Activated CD4-positive, CD25-positive, alpha-beta regulatory T cell treated with anti-CD3 and anti-CD28 coated beads, Interleukin-2, amount 50 U/mL, for 16 hours (primary cell): ENCODE measurements around the gene PPFIA4.

ENCODE experiments used
- DNase-seq: peaks from one replicate; pipeline ENCODE4 v3.0.0-alpha.2; 2020; ENCODE audit warnings: low read depth, low spot score

The PPFIA4 gene

DNA sequence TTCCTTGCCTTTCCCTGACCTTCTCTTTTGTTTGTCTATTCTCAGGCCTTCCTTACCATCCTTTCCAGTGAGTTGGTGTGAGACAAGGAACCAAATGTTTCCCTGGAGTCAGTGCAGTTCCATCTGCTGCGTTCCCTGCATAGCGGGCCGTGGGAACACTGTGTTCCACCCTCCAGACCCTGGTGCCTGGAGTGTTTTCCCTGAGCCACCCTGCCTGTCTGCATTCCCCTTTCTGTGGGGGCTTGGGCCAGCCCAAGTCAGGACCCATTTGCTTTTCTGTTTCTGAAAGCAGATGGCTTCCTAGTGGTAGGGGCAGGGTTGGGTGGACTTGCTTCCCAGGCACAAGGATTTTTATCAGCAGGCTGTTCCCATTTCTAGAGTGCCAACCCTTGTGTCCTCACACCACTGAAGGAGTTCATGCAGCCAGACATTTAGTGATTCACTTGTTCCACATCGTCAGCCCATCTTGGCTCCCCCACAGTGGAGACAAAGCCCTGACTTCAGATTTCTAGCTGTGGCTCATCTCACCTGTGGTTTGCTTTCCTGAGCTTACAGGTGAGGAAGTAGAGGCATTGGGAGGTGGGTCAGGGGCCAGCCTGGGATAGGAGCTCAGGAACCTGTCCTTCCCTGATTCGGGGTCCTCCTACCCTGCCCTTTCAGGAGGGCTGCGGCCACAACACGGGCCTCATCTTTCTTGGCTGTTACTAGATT, 73.7 kb downstream of the PPFIA4 start:
- no peak for DNase-seq

DNA sequence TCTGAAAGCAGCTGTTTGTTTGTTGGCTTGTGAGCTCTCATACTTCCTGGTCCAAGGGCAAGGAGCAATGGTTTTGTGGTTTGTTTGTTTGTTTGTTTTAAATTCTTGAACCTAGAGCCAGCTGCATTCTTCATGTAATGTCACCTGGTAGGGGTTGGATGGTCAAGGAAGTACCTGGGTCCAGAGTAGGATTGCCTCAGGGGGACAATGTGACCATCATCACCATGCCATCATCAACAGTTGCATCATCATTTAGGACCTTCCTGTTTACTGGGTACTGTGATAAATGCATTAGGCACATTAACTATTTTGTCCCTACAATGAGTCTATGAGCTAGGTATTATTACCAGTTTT, 74.2 kb downstream of the PPFIA4 start:
- DNase-seq: no peak

DNA sequence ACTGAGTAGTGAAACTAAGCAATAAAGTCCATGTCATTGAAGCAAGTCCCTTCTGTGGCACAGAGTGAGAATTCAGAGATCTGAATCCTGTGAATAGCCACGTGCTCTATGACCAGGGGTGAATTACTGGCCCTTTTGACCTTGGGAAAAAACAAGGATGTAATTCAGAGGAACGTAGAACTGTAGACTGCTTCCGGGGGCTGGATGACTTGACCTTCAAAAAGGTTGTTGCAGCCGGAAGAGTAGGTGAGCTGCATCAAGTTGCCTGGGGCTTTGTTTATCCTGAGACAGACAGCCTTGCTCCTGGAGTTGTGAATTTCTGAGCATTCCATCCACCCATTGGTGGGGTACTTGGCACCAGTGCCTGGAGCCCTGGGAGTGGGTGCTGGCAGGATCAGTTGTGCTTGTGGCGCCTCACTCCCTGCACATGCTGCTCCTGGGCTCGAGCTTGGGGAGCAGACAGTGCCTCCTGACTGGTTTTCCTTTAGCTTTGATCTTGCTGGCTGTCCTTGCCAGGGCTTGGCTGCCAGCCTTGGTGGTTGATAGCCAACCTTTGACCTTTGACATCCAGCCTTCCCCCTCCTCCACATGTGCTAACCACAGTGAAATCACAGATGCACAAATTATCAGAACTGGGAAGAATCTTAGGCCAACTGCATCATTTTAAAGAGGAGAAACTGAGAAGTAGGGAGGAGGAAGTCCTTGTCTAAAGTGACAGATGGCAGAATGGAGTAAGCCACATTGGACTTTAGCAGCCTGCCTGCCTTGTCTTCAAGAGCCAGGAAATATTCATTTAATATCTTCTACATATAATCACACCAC, 75.7 kb downstream of the PPFIA4 start:
- DNase-seq: no peak

DNA sequence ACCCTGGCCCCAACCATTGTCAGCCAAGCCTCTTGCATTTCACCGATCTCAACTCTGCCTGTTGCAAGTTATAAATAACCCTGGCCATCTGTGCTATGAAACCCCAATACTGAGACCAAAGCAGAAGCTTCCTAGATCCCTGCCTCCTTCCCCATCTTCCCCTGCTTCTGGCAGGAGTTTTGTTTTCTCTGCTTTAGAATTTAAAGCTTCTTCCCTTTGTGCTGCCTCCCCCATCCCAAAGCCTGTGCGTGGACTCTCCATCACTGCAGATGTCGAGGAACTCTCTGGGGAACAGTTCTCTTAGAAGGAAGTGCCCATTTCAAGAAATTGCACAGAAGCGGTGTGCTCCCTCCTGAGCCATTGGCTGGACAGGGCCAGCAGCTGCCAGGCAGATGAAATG, 76.9 kb downstream of the PPFIA4 start:
- DNase-seq: no peak

DNA sequence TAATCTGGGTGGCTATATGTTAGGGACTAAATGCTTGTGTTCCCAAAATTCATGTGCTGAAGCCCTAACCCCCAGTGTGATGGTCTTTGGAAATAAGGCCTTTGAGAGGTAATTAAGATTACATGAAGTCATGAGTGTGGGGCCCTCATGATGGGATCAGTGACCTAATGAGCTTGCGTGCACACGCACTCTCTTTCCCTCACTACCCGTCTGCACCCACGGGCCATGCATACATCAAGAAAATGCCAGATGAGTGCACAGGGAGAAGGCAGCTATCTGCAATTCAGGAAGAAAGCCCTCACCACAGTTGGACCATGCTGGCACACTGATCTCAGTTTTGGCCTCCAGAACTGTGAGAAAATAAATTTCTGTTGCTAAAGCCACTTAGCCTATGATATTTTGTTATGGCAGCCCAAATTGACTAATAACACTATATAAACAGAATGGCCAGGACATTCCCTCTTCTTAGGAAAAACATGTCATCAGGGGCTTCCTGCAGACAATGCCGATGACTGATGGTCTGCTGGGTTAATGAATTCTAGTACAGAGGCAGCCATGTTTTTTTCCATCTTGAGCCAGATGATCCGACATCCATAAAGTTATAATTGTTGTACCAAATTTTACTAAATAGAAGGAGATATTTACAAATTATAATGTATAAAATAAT, 77.7 kb downstream of the PPFIA4 start:
- no peak for DNase-seq

DNA sequence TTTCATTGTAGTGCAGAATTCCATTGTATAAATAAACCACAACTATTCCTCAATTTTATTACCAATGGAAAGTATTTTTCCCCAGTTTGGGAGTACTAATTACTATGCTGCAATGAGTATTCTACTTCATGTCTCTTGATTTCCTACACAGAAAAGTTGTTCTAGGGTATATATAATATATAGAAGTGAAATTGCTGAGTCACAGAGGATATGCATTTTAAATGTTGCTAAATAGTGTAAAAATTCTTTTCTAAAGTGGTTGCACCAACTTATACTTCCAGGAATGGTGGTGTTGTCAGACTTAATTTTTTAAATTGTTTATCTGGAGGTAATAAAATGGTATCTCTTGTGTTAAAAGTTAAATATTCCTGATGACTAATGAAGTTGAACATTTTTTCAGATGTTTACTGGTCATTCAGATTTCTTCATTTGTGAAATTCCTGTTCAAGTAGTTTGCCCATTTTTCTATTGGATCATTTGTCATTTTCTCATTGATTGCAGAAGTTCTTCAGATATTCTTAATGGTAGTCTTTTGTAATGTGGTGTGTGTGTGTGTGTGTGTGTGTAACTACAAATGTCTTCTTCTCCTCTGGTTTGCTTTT, 78.6 kb downstream of the PPFIA4 start:
- DNase-seq: no peak

DNA sequence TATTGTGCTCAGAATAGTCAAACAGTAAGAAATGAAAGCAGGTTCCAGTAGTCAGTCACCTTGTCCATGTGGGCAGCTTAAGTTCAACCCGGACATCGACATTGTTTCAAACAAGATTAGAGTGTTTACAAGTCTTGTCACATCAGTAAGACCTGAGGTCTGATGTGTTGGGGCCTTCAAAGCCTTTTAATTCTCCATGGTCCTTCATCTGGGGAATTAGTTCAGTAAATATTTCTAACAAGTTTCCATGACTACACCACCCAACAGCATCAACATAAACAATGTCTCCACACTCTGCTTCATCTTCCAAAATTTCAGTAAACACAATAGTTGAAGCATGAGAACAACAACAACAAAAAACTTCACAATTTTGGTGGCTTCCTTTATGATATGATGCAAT, 86.2 kb downstream of the PPFIA4 start:
- DNase-seq: no peak

DNA sequence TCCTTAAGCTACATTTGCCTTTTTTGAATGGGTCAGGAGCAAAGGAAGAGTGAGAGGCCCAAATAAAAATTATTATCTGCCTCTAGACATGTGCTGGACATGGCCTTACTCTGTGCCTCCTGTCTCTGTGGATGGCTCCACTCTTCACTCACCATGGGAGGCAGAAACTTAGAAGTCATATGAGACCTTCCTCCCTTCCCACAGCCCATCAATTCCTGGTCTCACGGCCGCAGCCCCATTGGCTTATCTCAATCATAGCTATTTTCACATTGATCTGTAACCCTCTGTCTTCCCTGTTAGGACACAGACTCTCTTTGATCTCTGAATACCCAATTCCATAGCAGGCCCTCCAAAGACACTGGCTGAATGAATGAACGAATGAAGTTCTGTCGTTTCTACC, 87.0 kb downstream of the PPFIA4 start:
- DNase-seq: no peak

DNA sequence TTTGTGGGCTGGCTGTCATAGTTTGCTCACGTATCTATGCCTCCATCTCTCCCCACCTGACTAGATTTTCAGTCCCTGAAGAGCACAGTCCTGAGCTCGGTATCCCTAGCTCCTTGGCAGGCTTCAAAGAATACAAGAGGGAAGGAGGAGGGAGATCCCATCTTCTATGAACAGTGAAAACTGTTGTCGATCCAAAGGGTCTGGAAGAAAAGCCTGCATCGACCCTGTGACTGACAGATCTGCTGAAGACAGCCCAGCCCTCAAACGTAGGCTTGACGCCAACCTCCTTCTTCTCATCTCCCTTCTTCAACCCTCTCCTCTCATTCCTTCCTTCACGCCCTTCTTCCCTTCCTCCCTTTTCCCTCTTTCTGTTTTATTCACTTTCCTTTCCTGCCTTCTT, 87.9 kb downstream of the PPFIA4 start:
- DNase-seq: no peak

DNA sequence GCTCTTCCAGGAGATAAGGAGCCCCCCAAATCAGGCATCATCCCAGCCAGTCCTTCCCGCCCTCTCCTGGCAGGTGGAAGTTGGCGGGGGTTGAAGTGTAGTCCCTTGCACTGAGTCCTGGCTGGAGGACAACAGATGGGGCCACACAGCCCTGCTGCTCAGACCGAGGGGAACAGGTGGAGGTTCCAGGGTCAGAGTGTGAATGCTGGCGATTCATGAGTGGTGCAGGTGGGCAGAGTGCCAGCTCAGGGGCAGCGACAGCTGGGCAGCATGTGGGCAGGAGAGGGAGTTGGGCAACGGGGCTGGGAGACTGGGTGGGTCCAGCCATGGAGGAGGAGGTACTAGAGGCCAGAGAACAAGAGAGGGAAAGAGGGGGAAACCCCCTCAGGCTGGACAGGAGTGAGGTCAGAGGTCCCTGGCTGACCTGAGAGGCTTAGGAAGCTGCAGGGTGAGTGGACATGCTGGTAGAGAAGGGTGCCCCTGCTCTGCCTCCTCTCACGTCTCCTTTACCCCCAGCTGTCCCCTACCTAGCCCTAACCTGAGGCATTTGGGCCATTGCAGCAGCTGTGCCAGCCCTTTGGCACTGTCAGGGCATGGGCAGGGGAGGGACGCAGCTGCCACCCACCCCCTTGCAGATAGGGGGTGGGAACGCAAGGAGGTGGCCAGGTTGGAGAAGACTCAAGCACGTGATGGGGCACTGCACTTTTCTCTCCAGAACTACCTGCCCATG, 90.0 kb downstream of the PPFIA4 start:
- DNase-seq: no peak

DNA sequence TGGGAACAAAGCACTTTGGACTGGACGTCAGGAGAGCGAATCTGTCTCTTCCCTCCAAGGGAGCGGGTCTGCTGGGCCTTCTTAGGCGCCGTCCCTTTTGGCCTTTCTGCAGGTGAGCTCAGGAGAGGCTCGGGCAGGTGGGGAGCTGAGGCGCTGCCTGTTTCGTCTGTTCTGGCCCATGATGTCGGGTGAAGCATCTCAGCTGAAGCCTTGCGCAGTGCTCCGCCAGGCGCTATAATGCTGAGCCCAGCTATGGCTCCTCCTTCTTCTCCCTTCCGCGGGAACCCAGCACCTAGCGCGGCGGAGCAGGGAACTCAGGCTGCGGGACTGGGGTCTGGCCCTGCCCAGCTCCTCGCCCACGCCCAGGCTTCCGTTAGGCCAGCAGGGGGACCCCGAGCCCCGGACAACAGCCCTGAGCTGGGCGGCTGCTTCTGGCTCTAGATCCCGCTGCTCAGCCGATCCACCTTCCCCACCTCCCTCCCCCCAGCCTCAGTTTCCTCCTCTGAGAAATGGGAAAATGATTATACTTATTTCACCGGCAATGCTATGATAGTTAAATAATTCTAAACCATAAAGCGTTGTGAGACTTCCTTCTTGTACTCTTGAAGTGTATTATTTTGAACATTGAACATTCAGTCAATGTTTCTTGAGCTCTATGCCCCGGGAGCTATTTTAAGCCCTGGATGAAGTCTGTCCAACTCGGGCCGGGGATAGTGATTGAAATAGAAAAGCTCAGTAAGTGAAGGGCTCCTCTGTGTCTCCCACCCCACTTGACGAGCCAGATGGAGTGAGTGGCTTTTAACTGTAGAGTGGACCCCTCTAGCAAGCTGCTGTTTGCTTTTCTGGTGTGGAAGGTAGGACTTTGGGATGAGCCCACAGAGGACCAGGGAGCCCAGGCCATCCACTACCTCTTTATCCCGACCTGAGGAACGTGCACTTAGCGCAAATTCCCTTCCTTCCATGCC, 91.6 kb downstream of the PPFIA4 start:
- no peak for DNase-seq

DNA sequence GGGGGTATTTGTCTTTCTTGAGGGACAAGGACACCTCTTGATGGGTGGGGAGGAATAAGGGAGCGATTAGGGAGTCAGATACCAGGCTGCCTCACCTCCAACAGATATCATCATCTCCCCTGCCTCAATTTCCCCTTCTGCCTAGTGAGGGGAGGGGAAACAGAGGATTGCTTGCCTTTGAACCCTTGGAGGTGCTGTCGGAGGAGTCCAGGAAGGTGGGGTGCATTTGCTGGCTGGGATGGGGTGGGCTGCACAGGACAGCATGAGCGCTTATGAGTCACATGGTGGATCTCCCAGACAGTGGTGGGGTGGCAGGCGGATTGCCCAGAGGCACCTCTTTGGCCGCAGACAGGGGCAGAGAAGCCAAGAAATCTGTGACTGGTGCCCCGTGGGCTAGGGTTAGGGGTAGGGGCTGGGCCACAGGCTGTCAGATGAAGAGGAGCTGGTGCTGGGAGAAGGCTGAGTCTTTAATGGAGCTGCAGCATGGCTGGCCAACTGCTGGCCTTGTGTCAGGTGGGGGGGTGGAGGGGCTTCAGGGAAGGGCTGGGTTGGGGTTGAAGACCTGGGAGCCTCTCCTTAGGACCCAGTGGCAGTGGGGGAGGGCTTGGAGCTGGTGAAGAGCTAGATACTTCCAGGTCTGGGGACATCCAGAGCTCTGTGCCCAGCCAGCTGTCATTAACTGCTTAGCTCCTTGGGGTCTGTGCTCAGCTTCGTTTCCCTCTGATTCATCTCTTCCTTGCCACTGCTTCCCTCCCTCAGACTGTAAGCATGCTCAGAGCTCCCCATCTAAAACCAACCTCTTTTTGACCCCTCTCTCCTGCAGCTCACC, 94.2 kb downstream of the PPFIA4 start:
- no peak for DNase-seq

DNA sequence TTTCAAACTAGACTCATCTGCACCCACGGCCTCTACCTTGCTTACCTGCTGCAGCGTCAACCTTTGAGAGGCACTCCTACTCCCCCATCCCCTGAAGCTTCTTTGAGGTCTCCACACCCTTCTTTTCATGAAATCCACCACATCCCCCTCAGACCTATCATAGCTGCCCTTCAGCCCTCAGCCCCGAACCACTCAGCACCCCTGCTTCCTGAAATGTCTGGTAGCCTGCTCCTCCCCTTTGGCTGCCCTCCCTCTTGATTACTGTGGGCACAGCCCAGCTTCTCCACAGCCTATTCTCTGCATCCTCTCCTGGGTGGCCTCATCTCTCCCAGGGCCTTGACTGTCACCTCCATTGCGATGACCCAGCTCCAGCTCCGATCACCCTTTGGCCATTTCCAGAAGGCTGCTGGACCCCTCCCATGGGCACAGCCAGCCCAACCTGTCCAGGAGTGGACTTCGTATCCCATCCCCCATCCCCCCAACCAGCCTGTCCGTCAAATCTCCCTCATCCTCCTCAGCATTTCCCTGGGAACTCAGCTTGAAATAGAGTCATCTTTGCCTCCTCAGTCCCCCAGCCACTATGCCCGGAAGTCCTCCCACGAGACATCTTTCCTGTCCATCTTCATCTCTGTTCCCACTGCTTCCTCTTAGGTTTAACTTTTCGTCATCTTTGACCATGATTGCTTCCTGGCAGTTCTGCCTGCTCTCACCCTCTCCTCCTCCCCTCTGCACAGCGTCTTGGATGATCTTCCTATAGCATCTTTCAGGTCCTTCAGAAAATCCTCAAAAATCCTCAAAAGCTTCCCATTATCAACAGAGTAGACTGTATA, 95.1 kb downstream of the PPFIA4 start:
- no peak for DNase-seq

DNA sequence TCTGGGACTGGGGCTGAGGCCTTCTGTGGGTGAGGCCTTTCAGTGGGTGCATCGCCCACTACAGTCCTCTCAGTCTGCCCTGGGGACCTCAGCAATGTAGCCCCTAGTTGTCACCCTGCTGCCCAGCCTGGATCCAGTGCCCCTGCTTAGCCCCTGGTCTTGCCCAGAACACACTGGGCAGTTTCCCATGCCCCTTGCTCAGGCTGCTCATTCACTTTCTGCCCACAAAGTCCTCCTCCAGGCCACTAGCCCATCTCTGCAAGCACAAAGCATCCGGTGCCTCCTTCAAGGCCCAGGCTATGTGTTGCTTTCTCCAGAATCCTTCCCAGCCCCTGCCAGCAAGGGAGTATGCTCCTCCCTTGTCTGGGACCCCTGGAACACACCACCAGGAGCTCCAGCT, 95.9 kb downstream of the PPFIA4 start:
- no peak for DNase-seq

DNA sequence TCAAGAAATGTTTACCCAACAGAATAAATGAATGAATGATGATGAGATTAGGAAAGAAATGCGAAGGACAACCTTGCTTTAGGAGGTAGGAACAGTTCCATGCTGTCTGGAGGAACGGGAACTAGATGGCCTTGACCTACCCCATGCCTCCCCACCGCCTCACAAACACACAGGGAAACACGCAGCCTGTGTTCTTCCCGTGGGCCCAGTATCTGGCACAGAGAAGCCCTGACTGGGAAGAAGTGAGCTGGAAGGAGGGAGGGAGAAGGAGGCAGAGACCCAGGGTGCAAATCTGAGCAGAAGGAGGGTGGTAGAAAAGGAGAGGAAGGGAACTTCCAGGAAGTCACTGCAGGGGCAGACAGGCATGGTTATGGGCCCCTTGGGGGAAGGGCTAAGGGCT, 97.7 kb downstream of the PPFIA4 start:
- no peak for DNase-seq

DNA sequence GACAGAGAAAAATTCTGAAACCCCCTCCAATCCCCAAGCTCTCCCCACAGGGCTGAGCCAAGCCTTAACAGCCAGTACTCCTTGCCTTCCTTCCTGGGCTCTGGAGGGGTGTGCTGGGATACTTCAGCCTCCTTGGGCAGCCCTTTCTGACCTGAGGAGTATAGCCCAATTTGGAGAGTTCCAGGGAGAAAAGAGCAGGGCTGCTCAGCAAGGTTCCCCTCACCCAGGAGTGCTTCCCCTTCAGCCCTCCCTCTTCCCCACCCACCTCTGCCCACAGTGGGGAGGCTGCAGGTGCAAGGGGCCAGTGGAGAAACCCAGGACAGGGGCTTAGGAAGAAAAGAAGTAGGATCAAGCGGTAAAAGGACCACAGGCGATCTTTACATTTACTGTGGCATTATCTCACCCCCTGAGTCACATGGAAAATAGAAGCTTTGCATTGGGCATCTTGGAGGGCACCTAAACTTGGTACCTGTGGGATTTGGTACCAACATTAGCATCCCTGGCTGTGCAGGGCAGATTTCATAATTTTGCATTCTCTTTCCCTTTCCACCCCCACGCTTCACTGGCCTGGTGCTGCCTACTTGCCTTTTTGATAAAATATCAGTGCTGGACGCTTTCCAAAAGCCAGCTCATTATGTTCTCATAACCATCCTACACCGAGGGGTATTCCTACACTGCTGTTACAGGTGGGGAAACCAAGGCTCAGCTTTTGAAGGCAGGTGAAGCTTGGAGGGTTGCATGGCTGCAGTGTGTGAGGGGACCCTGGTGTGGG, 98.4 kb downstream of the PPFIA4 start:
- no peak for DNase-seq

DNA sequence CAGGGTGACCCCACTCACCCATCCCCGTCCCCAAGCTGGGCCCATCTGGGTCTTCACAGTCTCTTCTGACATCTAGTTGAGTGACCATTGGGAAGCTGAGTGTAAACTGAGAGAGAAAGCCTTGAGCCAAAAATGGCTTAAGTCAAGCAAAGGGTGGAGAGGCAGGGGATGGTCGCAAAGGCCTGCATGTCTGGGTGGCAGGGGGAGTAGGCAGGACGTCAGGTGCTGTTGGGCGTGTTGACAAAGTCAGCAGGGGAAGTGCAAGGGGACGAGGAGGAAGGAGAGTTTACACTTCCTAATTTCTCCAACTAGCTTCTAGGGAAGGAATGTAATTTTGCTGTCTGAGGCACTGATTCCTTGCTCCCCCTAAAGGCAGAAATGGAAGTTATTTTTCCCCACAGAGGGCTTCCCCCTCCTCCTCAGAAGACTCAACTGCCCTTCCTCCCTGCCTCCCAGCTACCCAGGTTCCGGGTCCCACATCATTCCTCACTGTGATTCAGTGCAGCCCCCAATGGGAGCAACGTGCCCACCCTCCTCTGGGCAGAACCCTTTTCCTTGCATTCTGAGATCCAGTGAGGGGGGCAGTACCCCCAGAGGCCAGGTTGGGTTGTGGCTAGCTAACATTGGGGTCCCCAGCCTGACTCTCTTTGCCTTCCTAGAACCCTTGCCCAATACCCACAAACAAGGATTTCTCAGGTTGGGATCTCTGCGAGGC, 100.0 kb downstream of the PPFIA4 start:
- DNase-seq: no peak
